Rectal smooth muscle tissue (tissue), 1 donor: Measurements from ENCODE around the gene MXRA5.
"Not testable (repeated sequence)": the region's sequence is repeated elsewhere in the genome, so short reads cannot be mapped to it uniquely, and the experiment has no call there.

Experiments
- H3K27ac ChIP-seq: one replicate; pipeline ENCODE4 v1.7.0; 2013; ENCODE audit warnings: low read depth, low read length, inconsistent platforms
- H3K27me3 ChIP-seq: one replicate; pipeline ENCODE4 v1.7.0; 2013; ENCODE audit warnings: low read length; ENCODE audit not compliant: control insufficient read depth, insufficient read depth
- H3K36me3 ChIP-seq: one replicate; pipeline ENCODE4 v1.7.0; 2013; ENCODE audit warnings: low read length; ENCODE audit not compliant: control insufficient read depth, insufficient read depth
- H3K4me1 ChIP-seq: one replicate; pipeline ENCODE4 v1.7.0; 2013; ENCODE audit warnings: low read length; ENCODE audit not compliant: control insufficient read depth, insufficient read depth
- H3K4me3 ChIP-seq: one replicate; pipeline ENCODE4 v1.7.0; 2013; ENCODE audit warnings: low read length
- H3K9ac ChIP-seq: one replicate; pipeline ENCODE4 v1.7.0; 2013; ENCODE audit warnings: low read length

Gene MXRA5

DNA sequence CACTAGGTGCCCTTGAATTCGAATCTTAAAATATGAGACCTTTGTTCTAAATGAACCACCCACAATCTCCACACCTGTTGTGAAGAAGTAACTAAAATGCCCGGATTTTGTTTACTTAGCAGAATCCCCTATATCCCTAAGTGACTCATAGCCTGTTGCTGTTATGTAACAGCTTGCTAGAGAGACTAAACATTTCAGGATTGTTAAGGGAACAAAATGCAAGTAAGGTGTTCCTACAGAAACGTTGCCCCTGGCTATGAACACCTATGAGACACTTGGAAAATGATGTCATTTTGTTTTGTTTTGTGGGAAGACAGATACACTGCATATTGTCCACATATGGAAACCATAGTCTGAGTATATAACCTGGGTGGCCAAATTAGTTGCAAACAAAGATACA, 24.2 kb upstream of the MXRA5 start:
- no peak overlapping the region for H3K27ac ChIP-seq
- H3K36me3 ChIP-seq = no peaks in the 10 kb centered on the region
- H3K27me3 ChIP-seq = no peaks in the 10 kb centered on the region
- no peak overlapping the region for H3K4me3 ChIP-seq
- no peak overlapping the region for H3K9ac ChIP-seq
- H3K4me1 ChIP-seq = no peaks in the 10 kb centered on the region

DNA sequence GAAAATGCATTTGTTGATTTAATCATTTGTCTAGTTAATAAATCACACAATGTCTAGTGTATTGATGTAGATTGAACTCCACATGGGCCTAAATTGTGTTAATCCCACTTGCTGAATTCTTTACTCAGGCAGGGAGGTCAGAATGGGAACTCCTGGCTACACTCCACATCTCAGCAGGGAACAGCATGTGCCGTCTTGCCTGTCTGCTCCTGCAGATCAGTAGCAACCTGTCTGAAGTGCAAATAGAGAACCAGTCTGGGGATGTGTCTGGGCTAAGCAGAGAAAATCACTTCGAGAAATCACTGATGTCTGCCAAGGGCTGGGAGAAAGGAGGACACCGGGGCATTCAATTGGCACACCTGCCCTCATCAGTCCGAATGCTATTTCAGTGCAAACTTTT, 16.5 kb upstream of the MXRA5 start:
- no peaks in the 10 kb centered on the region for H3K36me3 ChIP-seq
- H3K4me3 ChIP-seq = no peak overlapping the region
- no peaks in the 10 kb centered on the region for H3K4me1 ChIP-seq
- no peak overlapping the region for H3K27ac ChIP-seq
- no peaks in the 10 kb centered on the region for H3K27me3 ChIP-seq
- no peak overlapping the region for H3K9ac ChIP-seq

DNA sequence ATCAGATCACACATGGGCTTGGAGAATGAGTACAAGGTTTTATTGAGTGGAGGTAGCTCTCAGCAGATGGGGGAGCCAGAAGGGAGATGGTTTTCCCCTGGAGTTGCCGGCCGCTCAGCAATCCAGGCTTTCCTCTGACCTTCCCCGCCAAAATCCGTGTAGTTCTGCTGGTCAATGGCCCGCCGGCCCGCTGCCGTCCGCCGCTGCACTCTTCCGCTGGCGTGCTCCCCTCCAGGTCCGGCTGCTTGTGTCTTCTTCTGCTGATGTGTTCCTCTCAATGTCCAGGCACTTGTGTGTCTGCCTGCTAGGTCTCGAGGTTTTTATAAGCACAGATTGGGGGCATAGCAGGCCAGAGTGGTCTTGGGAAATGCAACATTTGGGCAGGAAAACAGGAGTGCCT, 14.4 kb upstream of the MXRA5 start:
- no peak overlapping the region for H3K27ac ChIP-seq
- H3K4me3 ChIP-seq = no peak overlapping the region
- no peaks in the 10 kb centered on the region for H3K27me3 ChIP-seq
- H3K4me1 ChIP-seq = no peaks in the 10 kb centered on the region
- no peak overlapping the region for H3K9ac ChIP-seq
- H3K36me3 ChIP-seq = no peaks in the 10 kb centered on the region

DNA sequence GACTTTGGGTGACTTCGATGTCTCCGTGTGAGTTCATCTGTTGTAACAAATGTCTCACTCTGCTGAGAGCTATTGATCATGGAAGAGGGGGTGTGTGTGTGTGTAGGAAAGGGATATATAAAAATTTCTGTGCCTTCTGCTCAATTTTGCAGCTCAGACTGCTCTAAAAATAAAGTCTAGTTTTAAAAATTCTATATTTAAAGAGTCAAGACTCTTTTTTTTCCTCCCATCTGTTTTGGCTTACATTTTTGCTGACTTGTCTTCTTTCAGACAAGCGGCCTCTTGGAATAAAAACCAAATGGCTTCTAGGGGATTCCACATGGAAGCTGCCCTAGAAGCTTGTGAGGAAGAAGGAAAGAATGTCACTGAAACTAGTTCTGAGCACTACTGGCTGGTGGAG, 6.3 kb upstream of the MXRA5 start:
- H3K27ac ChIP-seq, H3K4me3 ChIP-seq, H3K27me3 ChIP-seq, H3K4me1 ChIP-seq, H3K9ac ChIP-seq, H3K36me3 ChIP-seq: not testable (repeated sequence)

DNA sequence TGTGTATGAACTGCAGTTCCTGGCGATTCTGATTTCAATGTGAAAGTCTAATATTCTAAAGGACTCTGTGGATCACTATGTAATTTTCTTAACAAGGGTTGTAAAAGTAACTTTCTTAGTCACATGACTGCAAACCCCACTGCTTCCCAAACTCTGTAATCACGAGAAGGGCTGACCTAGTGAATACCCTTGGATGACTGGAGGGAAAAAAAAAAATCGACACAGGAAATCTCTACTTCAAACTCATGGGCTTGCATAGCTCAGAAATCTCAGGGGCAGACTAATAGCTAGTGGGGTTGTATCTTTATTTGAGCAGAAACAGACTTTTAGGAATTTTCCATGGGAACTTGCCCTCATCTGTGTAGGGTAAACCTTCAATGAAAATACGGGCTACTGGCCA, 4.8 kb upstream of the MXRA5 start:
- Histone ChIP-seq H3K4me1 (no peaks in the 10 kb centered on the region), H3K9ac (no peak overlapping the region), H3K27me3 (no peaks in the 10 kb centered on the region), H3K4me3 (no peak overlapping the region), H3K36me3 (no peaks in the 10 kb centered on the region), H3K27ac (no peak overlapping the region)

DNA sequence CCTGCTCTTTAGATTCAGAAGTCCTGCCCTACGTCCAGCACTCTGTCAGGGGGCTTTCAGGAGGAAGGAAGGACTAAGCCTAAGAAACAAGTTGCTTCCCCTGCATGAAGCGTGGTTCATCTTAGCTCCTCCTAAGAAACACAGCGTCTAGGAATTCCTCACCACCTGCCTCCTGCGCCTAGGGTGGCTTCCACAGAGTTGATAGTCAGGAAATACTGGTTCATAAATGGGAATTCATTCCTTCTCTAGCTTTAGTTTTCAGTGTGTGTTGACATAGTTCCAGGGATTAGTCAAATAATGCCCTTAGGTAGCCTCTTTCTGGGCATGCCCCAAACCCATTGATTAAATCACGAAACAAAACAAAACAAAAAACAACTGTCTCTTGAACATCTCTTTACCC, 1.7 kb upstream of the MXRA5 start:
- no peak overlapping the region for H3K4me3 ChIP-seq
- no peaks in the 10 kb centered on the region for H3K36me3 ChIP-seq
- no peak overlapping the region for H3K27ac ChIP-seq
- no peak overlapping the region for H3K9ac ChIP-seq
- H3K27me3 ChIP-seq = no peaks in the 10 kb centered on the region
- H3K4me1 ChIP-seq = no peaks in the 10 kb centered on the region

DNA sequence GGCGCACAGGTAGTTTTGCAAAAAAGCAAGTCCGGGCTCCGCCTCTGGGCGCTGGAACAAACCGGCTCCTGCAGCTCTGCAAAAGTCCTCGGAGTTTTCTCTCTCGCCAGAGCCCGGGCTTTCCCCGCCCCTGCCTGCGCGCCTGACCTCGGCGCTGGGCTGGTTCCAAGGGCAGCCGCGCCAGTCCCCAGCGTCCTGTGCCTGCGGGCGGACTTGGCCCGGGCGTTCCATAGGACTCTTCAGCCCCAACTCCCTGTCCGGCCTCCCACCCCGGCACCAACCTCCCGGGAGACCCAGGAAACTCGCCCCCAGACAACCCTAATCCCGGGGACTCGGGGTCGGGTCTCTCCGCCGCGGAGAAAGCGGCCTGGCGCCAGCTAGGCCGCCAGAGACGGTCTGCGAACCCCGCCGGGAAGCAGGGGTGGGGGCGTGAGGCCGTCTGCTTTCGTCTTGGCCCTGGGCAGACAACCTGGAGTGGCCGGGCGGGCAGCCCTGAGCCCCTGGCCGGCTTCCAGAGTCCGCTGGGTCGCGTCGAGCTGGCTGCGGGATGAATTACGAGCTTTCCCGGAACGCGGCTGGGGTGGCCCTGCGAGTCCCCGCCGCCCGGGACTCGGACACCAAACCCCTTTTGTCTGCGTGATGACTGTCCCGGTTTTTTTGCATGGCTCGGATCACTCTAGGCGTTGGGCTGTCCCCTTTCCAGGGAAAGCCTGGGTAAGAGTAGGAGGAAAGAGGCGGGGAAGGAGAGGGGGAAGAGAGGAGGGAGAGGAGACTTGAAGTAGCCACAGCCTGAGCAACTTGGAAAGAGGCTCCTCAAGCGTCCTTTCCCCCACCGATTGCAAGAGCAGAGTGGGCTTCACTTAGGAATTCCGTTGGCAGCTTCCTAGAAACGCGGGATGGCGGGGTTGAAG, 916 bp downstream of the MXRA5 start:
- Histone ChIP-seq H3K4me3 (peak overlapping the region; percentile 36), H3K9ac (no peak overlapping the region)

DNA sequence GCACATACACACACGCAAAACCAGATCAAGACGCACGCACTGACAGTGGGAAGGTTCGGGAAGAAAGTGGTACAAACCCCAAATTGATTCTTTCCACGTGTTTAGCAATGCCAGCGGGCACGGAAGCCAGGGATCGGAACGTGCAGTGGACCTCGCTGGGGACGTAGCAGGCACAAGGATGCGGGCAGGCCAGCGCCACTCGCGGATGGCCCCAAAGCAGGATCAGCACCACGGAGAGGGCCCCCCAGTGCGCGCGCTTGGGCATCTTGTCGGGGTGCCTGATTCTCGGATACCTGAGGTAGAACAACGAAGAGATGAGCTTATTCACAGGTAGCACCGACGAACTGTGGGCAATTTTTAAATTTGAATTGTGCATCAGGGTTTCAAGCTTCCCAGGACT, 2.9 kb downstream of the MXRA5 start:
- not testable (repeated sequence) for H3K9ac ChIP-seq

More for the DNA sequence above, 916 bp downstream of the MXRA5 start:
- no peaks in the 10 kb centered on the region for H3K4me1 ChIP-seq
- H3K36me3 ChIP-seq = no peaks in the 10 kb centered on the region
- H3K27me3 ChIP-seq = no peaks in the 10 kb centered on the region
- peak overlapping the region; percentile 45 for H3K27ac ChIP-seq

DNA sequence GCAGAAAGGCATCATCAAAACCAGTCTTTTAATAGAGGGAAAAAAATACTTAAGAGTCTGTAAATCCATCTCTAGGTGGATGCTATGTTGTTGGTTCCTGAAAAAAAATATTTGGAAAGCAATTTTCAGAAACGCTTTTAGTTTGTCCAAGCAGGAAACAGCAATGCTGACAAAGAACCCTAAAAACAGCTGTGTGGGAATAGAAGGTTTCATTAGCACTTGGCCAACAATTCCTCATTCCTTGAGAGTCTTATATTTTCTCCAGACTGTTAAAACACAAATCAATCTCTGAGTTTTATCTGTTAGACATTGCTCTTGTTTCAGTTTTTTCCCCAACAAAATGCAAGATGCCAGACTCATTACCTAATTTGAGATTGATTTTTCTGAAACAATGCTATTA, 6.4 kb downstream of the MXRA5 start:
- Histone ChIP-seq H3K4me3 (no peak overlapping the region), H3K4me1 (no peaks in the 10 kb centered on the region), H3K27ac (no peak overlapping the region), H3K9ac (no peak overlapping the region), H3K36me3 (no peaks in the 10 kb centered on the region), H3K27me3 (no peaks in the 10 kb centered on the region)

More for the DNA sequence above, 2.9 kb downstream of the MXRA5 start:
- H3K27me3 ChIP-seq, H3K27ac ChIP-seq, H3K4me1 ChIP-seq, H3K4me3 ChIP-seq, H3K36me3 ChIP-seq: not testable (repeated sequence)

DNA sequence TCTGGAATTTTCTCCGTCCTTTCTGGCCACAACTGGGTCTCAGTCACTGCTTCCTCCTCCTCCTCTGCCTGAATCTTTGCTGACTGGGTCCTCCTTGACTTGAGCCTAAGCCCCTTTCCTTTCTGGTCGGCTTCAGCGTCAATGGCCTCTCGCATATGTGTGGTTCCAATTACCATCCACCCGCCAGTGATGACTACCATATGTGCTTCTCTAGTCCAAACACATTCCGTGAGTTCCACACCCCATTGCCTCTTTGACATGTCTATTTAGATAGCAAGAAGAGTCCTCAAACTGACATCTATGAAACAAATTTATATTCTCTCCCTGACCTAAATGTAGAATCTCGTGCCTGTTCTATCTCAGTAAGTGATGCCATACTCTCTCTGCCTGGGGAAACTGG, 19.8 kb downstream of the MXRA5 start:
- Histone ChIP-seq H3K4me1 (no peaks in the 10 kb centered on the region), H3K27ac (no peak overlapping the region), H3K9ac (no peak overlapping the region), H3K36me3 (no peaks in the 10 kb centered on the region), H3K4me3 (no peak overlapping the region), H3K27me3 (no peaks in the 10 kb centered on the region)

DNA sequence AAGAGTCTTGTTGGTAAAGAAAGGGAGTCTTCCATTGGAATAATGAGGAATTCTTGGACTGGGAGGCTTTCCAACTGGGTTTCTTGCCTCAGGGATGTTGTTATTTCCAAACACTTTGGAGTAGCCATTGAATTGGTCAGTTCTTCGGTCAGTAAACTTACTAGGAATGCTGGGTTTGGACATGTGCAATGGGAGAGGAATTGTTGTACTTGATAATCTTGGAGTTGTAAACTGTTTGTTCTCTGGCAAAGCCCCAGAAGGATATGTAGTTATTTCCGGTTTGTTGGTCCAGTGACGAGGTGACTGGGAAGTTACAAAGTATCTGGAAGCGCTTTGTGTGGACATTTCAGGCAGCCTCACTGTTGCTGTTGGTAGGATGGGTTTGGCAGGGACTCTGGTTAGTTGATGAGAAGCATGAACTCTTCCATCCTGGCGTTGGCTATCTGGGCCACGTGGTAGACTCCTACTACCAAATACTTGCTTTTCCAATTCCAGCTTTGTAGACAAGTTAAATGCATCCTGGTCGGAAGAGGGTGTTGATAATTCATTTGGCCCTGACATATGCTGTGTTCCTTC, 25.9 kb downstream of the MXRA5 start:
- no peak overlapping the region for H3K27ac ChIP-seq
- no peak overlapping the region for H3K9ac ChIP-seq
- H3K36me3 ChIP-seq = no peaks in the 10 kb centered on the region
- H3K4me3 ChIP-seq = no peak overlapping the region
- no peaks in the 10 kb centered on the region for H3K27me3 ChIP-seq
- no peaks in the 10 kb centered on the region for H3K4me1 ChIP-seq

DNA sequence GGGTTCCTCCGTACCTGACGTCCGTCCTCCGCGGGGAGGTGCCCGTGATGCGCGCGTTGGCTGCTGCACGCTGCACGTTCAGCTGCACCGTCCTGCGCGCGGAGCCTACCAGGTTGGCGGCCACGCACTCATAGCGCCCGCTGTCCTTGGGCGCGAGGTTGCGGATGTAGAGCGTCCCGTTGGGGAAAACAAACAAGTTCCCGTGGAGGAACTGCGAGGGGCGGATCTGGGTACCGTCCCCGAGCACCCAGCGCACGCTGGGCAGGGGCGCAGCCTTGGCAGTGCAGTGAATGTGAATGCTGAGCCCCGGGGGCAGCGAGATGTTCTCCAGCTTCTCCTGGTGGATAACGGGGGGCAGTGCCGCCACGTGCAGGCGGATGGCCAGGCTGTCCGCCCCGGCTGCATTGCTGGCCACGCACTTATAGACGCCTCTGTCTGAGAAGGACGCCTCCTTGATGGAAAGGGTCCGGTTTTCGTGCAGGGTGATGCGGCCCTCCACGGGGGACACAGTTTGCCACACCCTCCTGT, 29.2 kb downstream of the MXRA5 start:
- H3K9ac ChIP-seq = no peak overlapping the region
- H3K4me1 ChIP-seq = no peaks in the 10 kb centered on the region
- H3K27me3 ChIP-seq = no peaks in the 10 kb centered on the region
- no peak overlapping the region for H3K27ac ChIP-seq
- no peak overlapping the region for H3K4me3 ChIP-seq
- no peaks in the 10 kb centered on the region for H3K36me3 ChIP-seq

DNA sequence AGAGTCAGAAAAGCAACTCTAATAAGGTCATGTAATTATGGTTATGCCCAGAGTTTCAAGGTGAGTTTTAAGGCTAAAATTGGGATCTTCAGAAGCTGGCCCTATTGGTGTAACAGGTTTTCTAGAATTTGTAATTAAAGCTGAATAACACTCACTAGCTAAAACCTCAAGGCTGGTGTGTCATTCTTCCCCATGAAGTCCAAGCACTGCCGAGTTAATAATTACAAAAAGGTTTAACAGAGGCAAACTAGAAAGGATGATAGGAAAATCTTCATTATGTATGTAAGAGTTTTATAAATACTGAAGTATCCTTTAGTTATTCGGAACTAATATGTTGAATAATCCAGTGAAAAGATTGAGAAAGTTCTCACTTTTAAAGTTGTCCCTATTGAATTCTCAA, 34.3 kb downstream of the MXRA5 start:
- H3K27ac ChIP-seq = no peak overlapping the region
- H3K36me3 ChIP-seq = no peaks in the 10 kb centered on the region
- H3K27me3 ChIP-seq = no peaks in the 10 kb centered on the region
- no peak overlapping the region for H3K9ac ChIP-seq
- no peaks in the 10 kb centered on the region for H3K4me1 ChIP-seq
- H3K4me3 ChIP-seq = no peak overlapping the region
